ENCODE measurements around the gene MAPK8IP3. TPM values are rescaled to one million over a fixed set of nuclear protein-coding genes. Genes with fewer than 3 reads are reported as not detected.

MAPK8IP3 gene
- total RNA-seq, 1 donor from 2014 or later, result 28.7 TPM

DNA sequence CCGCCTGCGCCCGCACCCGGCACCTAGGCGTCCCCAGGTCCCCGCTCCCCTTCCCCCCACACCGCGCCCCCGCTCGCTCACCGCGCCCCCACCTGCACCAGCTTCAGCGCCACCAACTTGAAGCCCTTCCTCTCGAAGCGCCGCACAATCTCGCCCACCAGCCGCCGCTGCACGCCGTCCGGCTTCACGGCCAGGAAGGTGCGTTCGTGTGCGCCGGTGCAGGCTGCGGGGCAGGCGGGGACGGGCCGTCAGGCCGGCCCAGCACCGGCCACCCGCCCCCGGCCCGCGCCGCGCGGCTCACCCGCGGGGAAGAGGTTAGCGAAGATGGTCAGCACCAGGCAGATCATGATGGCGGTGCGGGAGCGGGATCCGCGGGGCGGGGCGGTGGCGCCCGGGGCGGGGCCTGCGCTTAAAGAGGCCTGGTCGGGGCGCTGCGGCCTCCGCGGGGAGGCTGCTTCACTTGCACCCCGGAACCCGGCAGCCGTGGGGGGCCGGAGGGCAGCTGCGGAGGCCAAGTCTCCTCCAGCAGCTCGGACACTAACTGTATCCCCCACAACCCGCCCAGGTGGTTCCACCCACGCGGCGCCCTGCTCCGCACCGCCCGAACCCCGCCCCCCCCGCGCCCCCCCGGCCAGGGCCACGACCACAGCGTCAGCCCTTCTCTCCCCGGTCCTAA is 65.3 kb downstream of the MAPK8IP3 start, which contains the start of gene NME3:
Gene NME3 (minus strand): TSS at position 356 of the 676 bp plus-strand sequence. CDS start 9 bp downstream, at position 347.
- peak within 1 kb of the TSS; percentile 30 for H3K27ac ChIP-seq (ENCODE audit: low read depth, low read length)
- H3K36me3 ChIP-seq (ENCODE audit: control insufficient read depth in 3 of 3, insufficient read depth in 3 of 3, low read length in 3 of 3), result peaks cover 25 to 35% (median 30%) of the 10 kb centered on the region in 3 donors
- H3K4me3 ChIP-seq (ENCODE audit: low read length in 3 of 3), result peak within 1 kb of the TSS; percentile 67 to 90 (median 90)
- H3K27me3 ChIP-seq (ENCODE audit: control insufficient read depth in 3 of 3, insufficient read depth in 3 of 3, low read length in 3 of 3), result no peaks in the 10 kb centered on the region
- peak within 1 kb of the TSS; percentile 74 to 95 (median 83) for H3K9ac ChIP-seq (ENCODE audit: low read depth in 1 of 3, low read length in 3 of 3)
- H3K4me1 ChIP-seq (ENCODE audit: control insufficient read depth in 3 of 3, insufficient read depth in 3 of 3, low read length in 3 of 3), result peaks cover 29 to 49% (median 37%) of the 10 kb centered on the region in 3 donors
- no peaks in the 10 kb centered on the region for H3K9me3 ChIP-seq (ENCODE audit: control insufficient read depth in 3 of 3, low read length in 3 of 3)

DNA sequence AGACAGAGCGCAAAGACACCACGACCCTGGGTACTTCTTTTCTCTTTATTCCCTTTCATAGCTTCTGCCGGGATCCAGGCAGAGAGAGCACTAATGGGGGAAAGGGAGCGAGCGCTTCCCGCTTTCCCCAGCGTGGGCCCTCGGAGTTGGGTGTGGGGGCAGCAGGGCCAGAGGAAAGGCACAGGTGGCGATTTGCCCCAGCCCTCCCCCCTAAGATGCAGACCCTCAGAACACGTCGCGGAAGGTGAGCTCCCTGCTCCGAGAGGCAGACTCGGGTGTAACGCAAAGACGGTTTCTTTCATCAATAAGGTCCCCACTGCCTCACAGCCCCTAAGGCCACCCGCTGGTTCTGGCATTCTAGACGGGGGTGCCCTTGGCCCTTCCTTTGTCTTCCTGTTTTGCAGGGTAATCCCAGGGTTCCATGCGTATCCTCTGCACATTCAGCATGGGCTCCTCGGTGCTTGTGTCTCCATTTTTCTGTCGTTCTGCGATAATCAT is 65.9 kb downstream of the MAPK8IP3 start:
- peak overlapping the region; percentile 74 to 95 (median 83) for H3K9ac ChIP-seq (ENCODE audit: low read depth in 1 of 3, low read length in 3 of 3)
- peak overlapping the region; percentile 30 for H3K27ac ChIP-seq (ENCODE audit: low read depth, low read length)

DNA sequence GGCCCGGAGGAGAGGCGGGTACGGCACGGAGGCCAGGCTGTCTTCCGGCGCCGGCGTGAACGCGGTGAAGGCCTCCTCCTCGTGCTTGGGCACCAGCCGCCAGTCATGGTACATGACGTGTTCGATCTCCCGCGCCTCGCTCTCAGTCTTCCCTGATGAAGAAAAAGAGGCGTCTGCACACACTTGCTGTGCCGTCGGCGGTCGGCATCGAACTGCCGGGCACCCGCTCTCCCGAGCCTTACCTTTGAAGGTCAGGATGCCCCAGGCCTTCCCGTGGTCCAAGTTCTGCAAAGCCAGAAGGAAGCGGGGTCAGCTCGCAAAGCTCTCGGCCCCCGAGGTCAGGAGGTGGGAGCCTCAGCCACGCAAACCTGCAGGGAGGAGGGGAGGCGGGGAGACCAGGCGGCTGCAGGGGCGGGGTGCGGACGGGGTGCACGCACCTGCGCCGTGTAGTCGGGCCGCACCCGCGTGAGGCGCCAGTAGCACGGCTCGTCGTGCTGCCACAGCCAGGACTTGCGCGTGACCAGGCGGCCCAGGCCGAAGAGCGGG is 66.4 kb downstream of the MAPK8IP3 start, which contains the start of gene EME2:
Gene EME2 (plus strand): TSS at position 449 of the 546 bp plus-strand sequence. CDS start 418 bp downstream, outside the sequence.
- Histone ChIP-seq H3K4me1 (ENCODE audit: control insufficient read depth in 3 of 3, insufficient read depth in 3 of 3, low read length in 3 of 3) (peaks cover 29 to 49% (median 37%) of the 10 kb centered on the region in 3 donors), H3K9me3 (ENCODE audit: control insufficient read depth in 3 of 3, low read length in 3 of 3) (no peaks in the 10 kb centered on the region), H3K4me3 (ENCODE audit: low read length in 3 of 3) (peak within 1 kb of the TSS; percentile 69 to 90 (median 90)), H3K27ac (ENCODE audit: low read depth, low read length) (peak within 1 kb of the TSS; percentile 81), H3K36me3 (ENCODE audit: control insufficient read depth in 3 of 3, insufficient read depth in 3 of 3, low read length in 3 of 3) (peaks cover 22 to 40% (median 30%) of the 10 kb centered on the region in 3 donors), H3K27me3 (ENCODE audit: control insufficient read depth in 3 of 3, insufficient read depth in 3 of 3, low read length in 3 of 3) (no peaks in the 10 kb centered on the region), H3K9ac (ENCODE audit: low read depth in 1 of 3, low read length in 3 of 3) (peak within 1 kb of the TSS; percentile 82 to 95 (median 83))

More for the DNA sequence above, 65.9 kb downstream of the MAPK8IP3 start:
- no peaks in the 10 kb centered on the region for H3K9me3 ChIP-seq (ENCODE audit: control insufficient read depth in 3 of 3, low read length in 3 of 3)
- H3K36me3 ChIP-seq (ENCODE audit: control insufficient read depth in 3 of 3, insufficient read depth in 3 of 3, low read length in 3 of 3), result peaks cover 26 to 37% (median 30%) of the 10 kb centered on the region in 3 donors
- no peaks in the 10 kb centered on the region for H3K27me3 ChIP-seq (ENCODE audit: control insufficient read depth in 3 of 3, insufficient read depth in 3 of 3, low read length in 3 of 3)
- H3K4me1 ChIP-seq (ENCODE audit: control insufficient read depth in 3 of 3, insufficient read depth in 3 of 3, low read length in 3 of 3), result peaks cover 29 to 49% (median 37%) of the 10 kb centered on the region in 3 donors
- H3K4me3 ChIP-seq (ENCODE audit: low read length in 3 of 3), result peak overlapping the region; percentile 67 to 90 (median 90)

DNA sequence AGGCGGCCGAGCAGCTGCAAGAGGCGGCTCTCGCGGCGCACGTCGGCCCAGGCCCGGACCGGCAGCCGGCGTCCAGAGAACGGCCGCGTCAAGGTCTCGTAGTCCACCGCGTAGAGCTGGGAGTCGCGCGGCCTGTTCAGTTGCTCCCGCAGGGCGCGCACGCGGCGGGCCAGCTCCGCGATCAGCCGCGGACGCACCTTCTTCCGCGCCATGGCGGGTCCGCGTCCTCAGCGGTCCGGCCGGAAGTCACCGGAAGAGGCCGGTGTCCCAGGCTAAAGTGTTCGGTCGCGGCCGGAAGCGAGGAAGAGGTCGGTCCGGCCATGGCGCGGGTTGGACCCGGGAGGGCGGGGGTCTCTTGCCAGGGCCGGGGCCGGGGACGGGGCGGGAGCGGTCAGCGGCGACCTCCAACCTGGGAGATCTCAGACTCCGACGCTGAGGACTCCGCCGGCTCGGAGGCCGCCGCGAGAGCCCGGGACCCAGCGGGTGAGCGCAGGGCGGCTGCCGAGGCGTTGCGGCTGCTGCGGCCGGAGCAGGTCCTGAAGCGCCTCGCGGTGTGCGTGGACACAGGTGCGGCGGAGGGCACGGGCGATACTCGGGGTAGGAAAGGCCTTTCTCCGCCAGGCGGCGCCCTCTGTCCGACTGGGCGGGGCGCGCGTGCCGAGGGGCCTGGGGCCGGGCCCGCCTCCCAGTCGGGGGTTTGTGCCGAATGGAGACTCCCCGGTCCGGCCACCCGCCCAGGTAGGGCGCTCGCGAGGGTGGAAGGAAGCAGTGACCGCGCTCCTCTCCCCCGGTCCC is 67.1 kb downstream of the MAPK8IP3 start, which contains the start of gene MRPS34:
Gene MRPS34 (minus strand): TSS at position 227 of the 795 bp plus-strand sequence. CDS start 15 bp downstream, at position 212.
- Histone ChIP-seq H3K4me3 (ENCODE audit: low read length in 3 of 3) (peak within 1 kb of the TSS; percentile 69 to 90 (median 90)), H3K27me3 (ENCODE audit: control insufficient read depth in 3 of 3, insufficient read depth in 3 of 3, low read length in 3 of 3) (no peaks in the 10 kb centered on the region), H3K4me1 (ENCODE audit: control insufficient read depth in 3 of 3, insufficient read depth in 3 of 3, low read length in 3 of 3) (peaks cover 29 to 49% (median 37%) of the 10 kb centered on the region in 3 donors), H3K36me3 (ENCODE audit: control insufficient read depth in 3 of 3, insufficient read depth in 3 of 3, low read length in 3 of 3) (peaks cover 19 to 40% (median 31%) of the 10 kb centered on the region in 3 donors), H3K9me3 (ENCODE audit: control insufficient read depth in 3 of 3, low read length in 3 of 3) (no peaks in the 10 kb centered on the region), H3K27ac (ENCODE audit: low read depth, low read length) (peak within 1 kb of the TSS; percentile 81), H3K9ac (ENCODE audit: low read depth in 1 of 3, low read length in 3 of 3) (peak within 1 kb of the TSS; percentile 82 to 95 (median 83))

DNA sequence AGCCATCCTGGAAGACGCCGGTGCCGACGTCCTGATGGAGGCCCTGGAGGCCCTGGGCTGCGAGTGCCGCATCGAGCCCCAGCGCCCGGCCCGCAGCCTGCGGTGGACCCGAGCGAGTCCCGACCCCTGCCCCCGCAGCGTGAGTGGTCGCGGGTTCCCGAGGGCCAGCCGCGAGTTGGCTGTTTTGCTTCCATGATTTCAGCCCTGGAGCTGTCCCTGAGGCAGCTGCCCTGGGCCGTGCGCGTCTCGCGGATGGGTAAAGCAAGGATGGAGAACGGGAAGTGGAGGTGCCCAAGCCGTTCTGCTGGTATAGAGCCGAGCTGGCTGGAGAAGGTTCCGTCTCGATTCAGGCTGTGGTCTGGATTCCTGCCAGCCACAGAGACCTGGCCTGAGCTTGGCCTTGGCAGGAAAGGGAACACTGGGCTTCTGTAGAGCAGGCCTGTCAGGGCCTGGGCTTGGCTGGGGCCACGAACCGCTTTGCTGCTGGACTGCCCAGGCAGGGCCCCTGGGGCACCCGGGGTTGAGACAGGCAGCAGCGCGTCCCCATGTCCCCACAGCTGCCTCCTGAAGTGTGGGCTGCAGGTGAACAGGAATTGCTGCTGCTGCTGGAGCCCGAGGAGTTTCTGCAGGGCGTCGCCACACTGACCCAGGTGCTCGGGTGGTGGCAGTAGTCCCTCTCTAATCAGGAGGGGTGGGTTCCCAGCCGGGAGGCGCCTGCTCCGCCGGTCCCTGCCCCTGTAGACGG is 67.9 kb downstream of the MAPK8IP3 start:
- Histone ChIP-seq H3K4me1 (ENCODE audit: control insufficient read depth in 3 of 3, insufficient read depth in 3 of 3, low read length in 3 of 3) (peaks cover 29 to 51% (median 37%) of the 10 kb centered on the region in 3 donors), H3K9me3 (ENCODE audit: control insufficient read depth in 3 of 3, low read length in 3 of 3) (no peaks in the 10 kb centered on the region), H3K9ac (ENCODE audit: low read depth in 1 of 3, low read length in 3 of 3) (peak overlapping the region; percentile 82 to 95 (median 83)), H3K27ac (ENCODE audit: low read depth, low read length) (peak overlapping the region; percentile 81), H3K36me3 (ENCODE audit: control insufficient read depth in 3 of 3, insufficient read depth in 3 of 3, low read length in 3 of 3) (peaks cover 16 to 41% (median 33%) of the 10 kb centered on the region in 3 donors), H3K27me3 (ENCODE audit: control insufficient read depth in 3 of 3, insufficient read depth in 3 of 3, low read length in 3 of 3) (no peaks in the 10 kb centered on the region), H3K4me3 (ENCODE audit: low read length in 3 of 3) (peak overlapping the region; percentile 69 to 90 (median 90))

DNA sequence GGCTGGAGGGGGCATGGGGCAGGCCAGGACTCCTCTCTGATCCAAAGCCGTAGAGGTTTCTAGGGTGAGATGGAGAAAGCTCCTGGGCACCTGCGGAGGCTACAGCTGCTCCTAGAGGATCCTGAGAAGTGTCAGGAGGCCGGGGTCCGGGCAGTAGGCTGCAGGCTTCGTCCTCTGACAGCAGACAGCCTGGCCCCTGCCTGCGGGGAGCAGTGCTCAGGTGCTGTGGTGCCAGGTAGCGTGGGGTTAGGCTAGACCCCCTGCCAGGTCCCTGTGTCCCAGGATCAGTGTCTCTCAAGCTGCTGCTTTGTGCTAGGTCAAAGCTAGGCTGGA is 68.4 kb downstream of the MAPK8IP3 start:
- Histone ChIP-seq H3K36me3 (ENCODE audit: control insufficient read depth in 3 of 3, insufficient read depth in 3 of 3, low read length in 3 of 3) (peaks cover 21 to 42% (median 33%) of the 10 kb centered on the region in 3 donors), H3K27ac (ENCODE audit: low read depth, low read length) (peak overlapping the region; percentile 81)

DNA sequence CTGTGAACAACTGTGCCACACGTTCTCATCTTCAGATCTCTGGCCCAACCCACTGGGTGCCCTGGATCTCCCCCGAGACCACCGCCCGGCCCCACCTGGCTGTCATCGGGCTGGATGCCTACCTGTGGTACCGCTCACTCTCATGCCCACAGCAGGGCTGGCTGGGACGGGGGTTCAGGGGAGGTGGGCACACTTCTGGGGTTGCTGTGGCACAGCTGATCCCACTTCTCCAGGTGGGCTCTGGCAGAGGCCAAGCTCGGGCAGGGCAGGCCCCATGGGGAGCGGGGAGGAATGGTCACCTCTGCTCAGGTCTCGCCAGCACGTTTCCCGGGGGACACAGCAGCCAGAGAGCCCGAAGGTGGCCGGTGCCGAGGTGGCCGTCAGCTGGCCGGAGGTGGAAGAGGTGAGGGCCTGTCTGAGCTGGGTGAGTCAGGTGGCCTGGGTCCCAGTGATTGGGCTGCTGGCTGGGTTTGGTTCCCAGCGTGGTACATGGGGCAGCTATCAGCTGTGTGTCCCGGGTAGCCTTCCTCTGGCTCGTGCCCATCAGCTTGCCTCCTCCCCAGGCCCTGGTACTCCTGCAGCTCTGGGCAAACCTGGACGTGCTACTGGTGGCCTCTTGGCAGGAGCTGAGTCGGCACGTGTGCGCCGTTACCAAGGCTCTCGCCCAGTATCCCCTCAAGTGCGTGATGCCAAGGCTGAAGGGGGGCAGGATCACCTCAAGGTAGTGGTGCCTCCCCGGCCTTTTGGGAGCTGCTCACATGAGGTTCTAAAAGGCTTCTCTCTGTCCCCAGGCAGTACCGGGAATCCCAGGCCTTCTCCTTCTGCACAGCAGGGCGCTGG is 69.2 kb downstream of the MAPK8IP3 start:
- peaks cover 31 to 56% (median 40%) of the 10 kb centered on the region in 3 donors for H3K4me1 ChIP-seq (ENCODE audit: control insufficient read depth in 3 of 3, insufficient read depth in 3 of 3, low read length in 3 of 3)
- peak overlapping the region in 2 of 3 donors; percentile 82 to 95 for H3K9ac ChIP-seq (ENCODE audit: low read depth in 1 of 3, low read length in 3 of 3)
- no peaks in the 10 kb centered on the region for H3K27me3 ChIP-seq (ENCODE audit: control insufficient read depth in 3 of 3, insufficient read depth in 3 of 3, low read length in 3 of 3)
- no peak overlapping the region for H3K27ac ChIP-seq (ENCODE audit: low read depth, low read length)
- no peaks in the 10 kb centered on the region for H3K9me3 ChIP-seq (ENCODE audit: control insufficient read depth in 3 of 3, low read length in 3 of 3)
- no peak overlapping the region for H3K4me3 ChIP-seq (ENCODE audit: low read length in 3 of 3)
- H3K36me3 ChIP-seq (ENCODE audit: control insufficient read depth in 3 of 3, insufficient read depth in 3 of 3, low read length in 3 of 3), result peaks cover 26 to 50% (median 39%) of the 10 kb centered on the region in 3 donors

More for the DNA sequence above, 68.4 kb downstream of the MAPK8IP3 start:
- Histone ChIP-seq H3K4me3 (ENCODE audit: low read length in 3 of 3) (peak overlapping the region; percentile 14 to 35 (median 31)), H3K4me1 (ENCODE audit: control insufficient read depth in 3 of 3, insufficient read depth in 3 of 3, low read length in 3 of 3) (peaks cover 29 to 55% (median 37%) of the 10 kb centered on the region in 3 donors), H3K9ac (ENCODE audit: low read depth in 1 of 3, low read length in 3 of 3) (peak overlapping the region in 2 of 3 donors; percentile 82 to 95), H3K27me3 (ENCODE audit: control insufficient read depth in 3 of 3, insufficient read depth in 3 of 3, low read length in 3 of 3) (no peaks in the 10 kb centered on the region), H3K9me3 (ENCODE audit: control insufficient read depth in 3 of 3, low read length in 3 of 3) (no peaks in the 10 kb centered on the region)

DNA sequence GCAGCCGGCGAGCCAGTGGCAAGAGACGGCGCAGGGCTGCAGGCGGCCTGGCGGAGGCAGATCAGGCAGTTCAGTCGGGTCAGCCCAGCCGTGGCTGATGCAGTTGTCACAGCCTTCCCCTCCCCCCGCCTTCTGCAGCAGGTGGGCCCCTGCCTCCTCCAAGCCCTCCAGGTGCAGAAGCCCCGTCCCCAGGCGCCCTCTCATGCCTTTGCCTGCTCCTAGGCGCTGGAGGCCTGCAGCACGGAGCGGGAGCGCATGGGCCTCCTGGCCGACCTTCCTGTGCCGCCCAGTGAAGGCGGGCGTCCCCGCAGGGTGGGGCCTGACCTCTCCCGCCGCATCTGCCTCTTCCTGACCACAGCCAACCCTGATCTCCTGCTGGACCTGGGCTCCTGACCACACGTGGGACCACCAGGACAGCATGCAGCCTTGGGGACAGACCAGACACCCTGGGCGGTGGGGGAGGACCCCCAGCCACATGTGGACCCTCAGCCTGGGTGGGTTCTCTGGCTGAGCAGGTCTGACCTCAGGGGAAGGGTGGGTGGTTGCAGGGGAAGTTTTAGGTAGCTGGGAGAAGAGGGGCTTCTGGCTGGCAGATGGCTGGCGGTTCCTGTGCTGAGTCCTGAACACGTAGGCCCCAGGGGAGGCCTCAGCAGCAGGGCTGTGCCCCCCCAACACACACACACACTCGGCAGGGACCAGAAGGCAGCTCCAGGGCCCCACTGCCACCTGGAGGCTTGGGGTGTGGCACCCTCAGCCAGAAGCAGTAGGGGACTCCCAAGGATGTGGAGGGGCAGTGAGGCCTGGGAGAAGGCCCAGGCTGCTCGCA is 70.1 kb downstream of the MAPK8IP3 start:
- no peaks in the 10 kb centered on the region for H3K9me3 ChIP-seq (ENCODE audit: control insufficient read depth in 3 of 3, low read length in 3 of 3)
- H3K9ac ChIP-seq (ENCODE audit: low read depth in 1 of 3, low read length in 3 of 3), result no peak overlapping the region
- H3K27me3 ChIP-seq (ENCODE audit: control insufficient read depth in 3 of 3, insufficient read depth in 3 of 3, low read length in 3 of 3), result no peaks in the 10 kb centered on the region
- H3K4me1 ChIP-seq (ENCODE audit: control insufficient read depth in 3 of 3, insufficient read depth in 3 of 3, low read length in 3 of 3), result peaks cover 33 to 57% (median 43%) of the 10 kb centered on the region in 3 donors
- H3K36me3 ChIP-seq (ENCODE audit: control insufficient read depth in 3 of 3, insufficient read depth in 3 of 3, low read length in 3 of 3), result peaks cover 34 to 57% (median 39%) of the 10 kb centered on the region in 3 donors
- H3K27ac ChIP-seq (ENCODE audit: low read depth, low read length), result no peak overlapping the region
- H3K4me3 ChIP-seq (ENCODE audit: low read length in 3 of 3), result no peak overlapping the region
